Frontal cortex (tissue), 4 donors: Measurements from ENCODE around the gene RIT2. TPM values are rescaled to one million over a fixed set of nuclear protein-coding genes. Genes with fewer than 3 reads are reported as not detected.

ENCODE experiments used
- DNase-seq, 2 donors: peaks; one replicate each; pipeline ENCODE4 v3.0.0; 2012; ENCODE audit warnings: low spot score in 2 of 2
- FAIRE-seq: peaks from 2 replicates; lab custom pipeline; 2012; peaks lifted over from hg19 to GRCh38; lab: Jason Lieb, UNC
- total RNA-seq: library from RNA; depleted of rRNA; stranded (reverse); fragments of >200 nt; gene quantifications from one replicate; pipeline ENCODE4 v1.2.3, GENCODE V29; 2014
- donor health status: control.
- donor health status: control.
- donor health status: control.

The RIT2 gene
- 29.3 TPM for total RNA-seq

DNA sequence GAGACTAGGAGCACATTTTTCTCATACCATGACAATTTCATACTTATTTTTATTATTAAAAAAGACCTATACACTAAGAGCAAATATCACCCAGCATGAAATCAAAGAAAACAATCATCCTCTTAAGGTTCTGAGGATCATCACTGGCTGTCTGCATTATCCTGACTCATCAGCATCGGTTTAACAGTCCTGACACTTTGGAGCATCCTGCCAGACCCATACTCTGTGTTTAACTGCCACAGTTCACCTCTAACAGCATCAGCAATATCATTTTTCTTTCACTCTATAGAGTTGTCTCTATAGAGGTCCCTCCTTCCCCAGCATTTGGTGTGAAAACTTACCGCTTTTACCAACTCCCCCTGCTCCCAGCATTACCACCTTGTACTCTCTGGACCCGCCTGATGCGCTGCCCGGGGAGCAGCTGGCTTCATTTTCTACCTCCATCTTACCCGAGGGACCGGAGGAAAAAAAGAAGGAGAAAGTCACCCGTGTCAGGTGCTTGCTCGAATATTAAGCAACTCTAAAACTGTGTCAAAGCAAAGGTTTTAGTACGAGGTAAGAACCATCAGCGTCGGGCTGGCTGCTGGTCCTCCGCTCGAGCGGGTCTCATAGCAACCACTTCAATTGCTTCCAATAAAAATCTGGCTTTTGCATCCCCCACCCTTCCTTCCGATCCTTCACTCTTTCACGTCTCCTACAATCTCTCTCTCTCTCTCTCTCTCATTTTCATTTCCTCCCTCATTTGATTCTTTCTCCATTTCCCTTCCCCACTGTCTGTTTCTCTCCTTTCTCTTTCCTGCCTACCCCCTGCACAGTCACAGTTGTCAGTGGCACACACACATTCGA, at the start of gene RIT2:
TSS of gene RIT2 (minus strand) at position 610 of the 846 bp plus-strand sequence.
- FAIRE-seq (no peak), DNase-seq (no peak)

DNA sequence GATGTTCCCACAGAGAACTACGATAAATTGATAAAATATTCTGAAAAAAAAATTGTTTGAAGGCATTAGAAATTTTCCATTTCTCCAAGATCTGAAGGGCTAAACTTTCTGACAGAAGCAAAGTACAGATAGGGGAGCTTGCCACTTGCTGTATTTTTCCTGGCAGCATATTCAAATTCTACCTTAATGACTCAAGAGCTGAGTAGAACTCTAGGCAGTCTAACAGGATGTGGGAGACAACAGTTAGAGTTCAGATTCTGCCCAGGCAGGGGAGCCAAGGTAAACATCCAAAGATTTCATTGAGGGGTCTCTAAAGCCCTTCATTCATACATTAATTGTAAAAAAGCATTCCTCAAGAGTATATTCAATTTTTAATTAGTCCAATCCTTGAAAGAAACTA, 46.0 kb upstream of the RIT2 start:
- DNase-seq, result no peak
- FAIRE-seq, result no peak

DNA sequence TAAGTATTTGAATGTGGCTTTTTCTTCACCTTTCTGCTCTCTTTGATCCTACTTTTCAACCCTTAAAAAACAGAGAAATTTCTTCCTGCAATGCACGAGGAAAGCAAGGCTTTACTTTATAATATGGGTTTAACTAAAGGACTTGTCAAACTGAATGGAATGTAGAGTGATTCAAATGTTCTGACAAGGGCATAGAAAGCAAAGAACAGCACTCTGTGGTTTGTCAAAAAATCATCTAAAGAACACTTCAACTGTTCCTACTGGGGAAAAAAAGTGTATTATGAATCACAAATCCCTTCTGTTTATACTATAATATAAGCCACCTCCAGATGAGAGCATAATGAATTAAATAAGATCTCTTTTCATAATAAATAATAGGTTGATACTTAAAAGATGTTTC, 45.0 kb upstream of the RIT2 start:
- DNase-seq, result no peak
- no peak for FAIRE-seq

DNA sequence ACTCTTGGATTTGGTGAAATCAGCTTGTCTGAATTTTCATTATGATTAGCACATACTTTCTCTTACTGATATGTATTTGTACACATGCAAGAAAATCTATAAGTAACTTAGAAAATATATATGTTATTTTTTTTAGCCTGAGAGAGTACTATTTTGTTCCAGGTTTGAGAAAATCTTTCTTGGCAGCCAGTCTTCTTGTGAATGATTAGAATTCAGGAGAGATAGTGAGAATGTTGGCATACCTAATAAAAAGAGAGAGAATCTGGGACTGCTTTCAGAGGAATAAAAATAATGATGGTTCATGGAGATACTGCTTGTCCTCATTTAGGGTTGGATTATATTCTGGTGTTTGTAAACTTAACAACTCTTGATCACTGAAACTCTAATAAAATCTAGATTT, 44.4 kb upstream of the RIT2 start:
- FAIRE-seq (no peak), DNase-seq (no peak)

DNA sequence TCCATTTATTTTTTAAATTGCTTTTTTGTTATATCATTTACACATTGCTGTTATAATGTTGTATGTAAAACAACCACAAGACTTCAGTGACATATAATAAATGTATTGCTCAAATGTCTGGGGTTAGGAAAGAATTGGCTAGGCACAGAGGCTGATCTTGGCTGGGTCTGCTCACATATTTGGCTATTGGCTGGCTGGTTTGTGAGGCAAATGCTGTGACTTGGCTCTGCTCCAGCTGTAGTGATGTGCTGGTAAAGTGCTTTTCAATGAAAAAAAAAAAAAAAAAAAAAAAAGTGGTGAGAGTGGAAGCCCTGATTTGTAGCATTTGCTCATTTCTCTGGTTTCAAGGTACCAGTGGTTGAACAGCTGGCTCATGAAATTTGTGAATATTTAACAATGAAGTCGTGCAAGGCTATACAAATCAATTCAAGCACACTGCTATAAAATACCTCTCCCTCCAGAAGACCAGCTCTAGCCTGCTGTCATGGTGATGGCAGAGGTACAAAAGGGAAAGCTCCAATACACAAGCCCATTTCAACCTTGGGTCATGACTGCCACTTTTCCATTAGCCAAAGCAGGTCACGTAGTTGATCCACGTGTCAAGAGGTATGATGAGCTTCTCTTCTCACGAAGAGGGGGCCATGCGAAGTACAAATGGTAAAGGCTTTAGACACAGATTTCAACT, 43.7 kb upstream of the RIT2 start:
- FAIRE-seq, result no peak
- DNase-seq, result no peak

DNA sequence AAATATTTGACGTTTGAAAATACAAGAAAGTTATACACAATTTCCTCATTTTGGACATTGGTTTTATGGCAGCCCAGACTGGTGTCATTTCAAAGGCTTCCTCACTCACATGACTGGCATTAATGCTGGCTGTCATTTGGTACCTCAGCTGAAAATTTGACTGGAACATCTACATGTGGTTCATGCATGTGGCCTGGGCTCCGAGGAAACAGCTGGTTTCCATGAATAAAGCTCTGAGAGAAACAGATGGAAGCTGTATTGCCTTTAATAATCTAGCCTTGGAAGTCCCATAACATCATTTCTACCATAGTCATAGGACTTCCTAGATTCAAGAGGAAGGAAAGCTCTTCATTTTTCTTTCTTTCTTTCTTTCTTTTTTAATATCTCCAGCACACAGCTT, 42.9 kb upstream of the RIT2 start:
- DNase-seq, result no peak
- FAIRE-seq, result no peak

DNA sequence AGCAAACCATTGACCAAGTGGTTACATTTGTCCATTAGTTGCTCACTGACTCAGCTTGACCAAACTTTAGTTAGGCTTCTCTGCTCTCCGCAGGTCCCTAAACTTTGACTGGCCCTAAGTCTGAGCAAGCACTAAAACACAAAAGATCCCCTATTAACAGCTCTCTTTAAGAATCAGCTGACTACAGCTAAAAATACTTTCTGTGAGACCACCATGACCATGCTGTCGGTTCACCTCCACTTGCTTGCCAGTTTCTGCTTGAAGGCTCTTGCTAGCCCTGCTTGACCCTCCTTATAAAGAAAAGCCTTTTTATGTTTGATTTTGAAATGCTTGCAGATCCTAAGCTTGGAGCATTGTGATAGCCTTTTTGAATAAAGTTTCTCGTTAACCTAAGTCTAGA, 40.4 kb upstream of the RIT2 start:
- no peak for DNase-seq
- no peak for FAIRE-seq

DNA sequence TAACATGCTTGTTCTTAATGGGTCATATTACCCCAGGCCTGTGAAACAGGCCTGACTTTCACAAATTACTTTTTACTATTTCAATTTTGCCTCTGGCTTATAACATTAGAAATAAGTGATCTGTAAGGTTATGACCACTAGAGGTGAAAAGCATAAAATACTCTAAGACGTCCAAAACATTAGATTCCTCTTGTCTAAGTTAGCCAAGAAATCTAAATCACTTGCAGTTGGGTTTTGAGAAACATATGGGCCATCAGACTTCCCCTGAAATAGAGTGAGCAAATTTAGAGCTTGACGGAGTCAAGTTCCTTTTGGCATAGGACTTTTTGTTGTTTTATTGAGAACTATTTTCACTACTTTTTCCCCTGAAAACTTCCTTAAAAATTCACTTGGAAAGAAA, 32.7 kb upstream of the RIT2 start:
- no peak for FAIRE-seq
- DNase-seq, result no peak

DNA sequence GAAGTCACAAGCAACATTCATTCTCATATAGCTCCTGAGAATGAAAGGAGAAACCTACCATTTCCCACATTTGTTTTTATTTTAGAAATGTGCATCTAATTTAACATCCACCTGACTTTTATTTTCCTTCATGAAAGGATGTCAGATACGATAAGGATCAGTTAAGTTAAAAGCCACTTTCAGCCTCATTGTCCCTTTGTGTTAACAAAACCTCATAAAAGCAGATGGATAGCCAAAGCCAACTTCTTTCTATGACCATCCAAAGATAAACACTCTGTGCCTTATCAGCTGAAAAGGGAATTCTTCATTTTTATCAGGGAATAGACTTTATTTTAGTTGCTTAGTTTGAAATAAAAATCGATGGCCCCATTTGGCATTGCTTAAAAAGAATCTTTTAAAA, 25.7 kb upstream of the RIT2 start:
- DNase-seq (no peak), FAIRE-seq (no peak)

DNA sequence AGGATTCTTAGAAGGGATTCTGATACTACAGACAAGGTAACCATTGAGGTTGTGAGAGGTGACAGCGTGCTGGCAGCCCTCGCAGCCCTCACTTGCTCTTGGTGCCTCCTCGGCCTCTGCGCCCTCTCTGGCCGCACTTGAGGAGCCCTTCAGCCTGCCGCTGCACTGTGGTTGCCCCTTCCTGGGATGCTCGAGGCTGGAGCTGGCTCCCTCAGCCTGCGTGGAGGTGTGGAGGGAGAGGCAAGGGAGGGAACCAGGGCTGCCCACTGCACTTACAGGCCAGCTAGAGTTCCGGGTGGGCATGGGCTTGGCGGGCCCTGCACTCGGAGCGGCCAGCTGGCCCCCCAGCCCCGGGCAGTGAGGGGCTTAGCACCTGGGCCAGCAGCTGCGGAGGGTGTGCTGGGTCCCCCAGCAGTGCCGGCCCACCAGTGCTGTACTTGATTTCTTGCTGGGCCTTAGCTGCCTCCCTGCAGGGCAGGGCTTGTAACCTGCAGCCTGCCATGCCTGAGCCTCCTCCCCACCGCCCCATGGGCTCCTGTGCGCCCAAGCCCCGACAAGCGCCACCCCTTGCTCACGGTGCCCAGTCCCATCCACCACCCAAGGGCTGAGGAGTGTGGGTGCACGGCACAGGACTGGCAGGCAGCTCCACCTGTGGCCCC, 23.9 kb upstream of the RIT2 start:
- no peak for FAIRE-seq

DNA sequence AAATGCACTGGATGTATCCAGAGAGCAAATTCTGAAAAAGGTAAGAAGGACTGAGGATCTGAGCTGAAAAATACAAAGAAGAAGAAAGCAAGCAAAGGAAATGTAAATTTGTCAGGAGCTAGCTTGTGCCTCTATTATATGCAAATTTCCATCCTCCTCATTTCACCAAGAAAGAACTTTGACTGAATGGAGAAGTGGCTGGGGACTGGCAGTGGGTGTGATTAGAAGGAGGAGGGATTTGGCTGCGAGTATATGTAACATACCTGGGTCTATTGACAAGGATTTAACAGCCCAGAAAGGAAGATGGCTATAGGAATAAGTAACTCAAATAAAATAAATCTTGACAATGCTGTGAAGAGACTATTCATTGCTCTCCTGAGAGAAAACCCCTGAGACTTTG, 19.4 kb upstream of the RIT2 start:
- no peak for FAIRE-seq

More for the DNA sequence above, 23.9 kb upstream of the RIT2 start:
- DNase-seq, result no peak

DNA sequence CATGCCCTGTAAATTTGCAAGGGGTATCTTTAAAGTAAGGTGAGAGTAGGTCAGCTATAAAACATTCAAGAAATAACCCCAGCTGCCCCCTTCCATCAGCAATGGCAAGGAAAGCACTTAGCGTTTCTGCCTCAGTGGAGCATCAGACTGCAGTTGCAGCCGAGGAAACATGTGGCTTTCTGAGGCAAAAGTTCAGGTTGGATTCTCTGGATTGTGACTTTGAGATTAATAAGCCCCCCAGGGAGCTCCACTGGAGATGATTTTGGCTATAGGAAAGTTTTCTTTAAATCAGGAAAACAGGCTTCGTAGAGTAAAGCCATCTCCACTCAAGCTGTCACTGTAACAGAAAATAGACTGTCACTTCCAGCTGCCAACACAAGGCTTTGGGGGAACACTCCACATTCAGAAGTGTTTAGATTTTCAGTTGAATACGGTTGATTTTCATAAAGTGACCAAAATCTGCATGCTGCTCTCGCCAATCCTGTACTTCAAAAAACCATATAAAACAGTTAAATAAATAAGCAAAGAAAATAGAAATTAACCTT, 15.3 kb upstream of the RIT2 start:
- FAIRE-seq (no peak), DNase-seq (no peak)

More for the DNA sequence above, 19.4 kb upstream of the RIT2 start:
- no peak for DNase-seq

DNA sequence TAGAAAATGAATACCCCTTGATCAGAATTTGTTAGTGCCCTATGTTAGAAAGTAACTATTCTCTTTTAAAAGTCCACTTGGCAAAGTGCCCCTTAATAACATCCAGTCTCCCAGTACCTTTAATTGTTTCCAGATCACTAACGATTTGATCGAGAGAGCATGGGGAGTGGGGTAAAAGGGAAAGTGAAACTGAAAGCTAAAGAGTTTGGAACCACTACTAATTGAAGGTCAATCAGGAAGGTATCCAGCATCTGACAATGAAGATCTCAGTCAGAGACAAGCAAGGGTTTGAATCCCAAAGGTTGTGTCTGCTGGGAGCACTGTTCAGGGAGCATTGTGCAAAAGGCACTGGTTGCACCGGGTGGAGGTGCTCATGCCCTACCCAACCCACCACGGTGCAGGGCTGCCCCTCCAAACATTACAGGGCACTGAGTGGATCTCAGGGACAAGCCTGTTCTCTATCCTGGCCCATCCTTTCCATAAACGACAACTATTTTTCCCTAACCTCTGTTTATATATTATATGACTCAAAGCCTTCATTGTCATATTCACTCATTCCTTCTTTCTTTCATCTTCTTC, 14.6 kb upstream of the RIT2 start:
- no peak for FAIRE-seq
- no peak for DNase-seq

DNA sequence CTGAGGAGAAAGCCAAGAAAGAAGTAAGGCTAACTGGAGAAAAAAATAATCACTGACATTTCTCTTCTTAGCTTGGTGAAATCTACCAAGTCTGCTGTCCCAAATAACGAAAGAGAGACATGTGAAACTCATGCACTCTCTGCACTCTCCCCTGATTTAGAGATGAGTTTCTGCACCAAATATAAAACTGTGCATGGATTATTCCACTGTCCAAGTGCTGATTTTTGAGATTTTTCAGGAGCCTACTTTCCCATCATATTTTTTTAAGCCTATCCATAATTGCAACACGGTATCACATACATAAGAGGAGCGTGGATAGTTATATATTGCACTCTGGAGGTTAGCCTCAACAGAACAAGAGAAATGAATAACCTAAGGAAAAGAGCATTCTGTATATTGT, 10.0 kb upstream of the RIT2 start:
- FAIRE-seq, result no peak
- DNase-seq, result no peak

DNA sequence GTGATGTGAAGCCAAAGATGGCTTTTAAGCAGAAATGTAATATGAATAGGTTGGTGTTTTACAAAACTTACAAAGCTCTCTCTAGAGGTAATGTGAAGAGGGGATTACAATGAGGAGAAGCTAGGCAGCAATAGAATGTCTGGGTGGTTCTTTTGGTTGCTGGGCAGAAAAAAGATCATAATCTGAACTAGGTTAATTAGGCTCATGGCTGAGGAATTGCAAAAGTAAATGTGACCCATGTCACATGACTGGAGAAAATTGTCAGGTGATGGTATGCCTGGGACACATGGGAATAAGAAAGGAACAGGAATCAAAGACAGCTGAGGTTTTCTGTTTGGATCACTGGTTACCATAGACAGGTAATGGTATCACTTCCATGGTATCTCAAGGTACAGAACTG, 7.5 kb upstream of the RIT2 start:
- DNase-seq, result no peak
- FAIRE-seq, result no peak

DNA sequence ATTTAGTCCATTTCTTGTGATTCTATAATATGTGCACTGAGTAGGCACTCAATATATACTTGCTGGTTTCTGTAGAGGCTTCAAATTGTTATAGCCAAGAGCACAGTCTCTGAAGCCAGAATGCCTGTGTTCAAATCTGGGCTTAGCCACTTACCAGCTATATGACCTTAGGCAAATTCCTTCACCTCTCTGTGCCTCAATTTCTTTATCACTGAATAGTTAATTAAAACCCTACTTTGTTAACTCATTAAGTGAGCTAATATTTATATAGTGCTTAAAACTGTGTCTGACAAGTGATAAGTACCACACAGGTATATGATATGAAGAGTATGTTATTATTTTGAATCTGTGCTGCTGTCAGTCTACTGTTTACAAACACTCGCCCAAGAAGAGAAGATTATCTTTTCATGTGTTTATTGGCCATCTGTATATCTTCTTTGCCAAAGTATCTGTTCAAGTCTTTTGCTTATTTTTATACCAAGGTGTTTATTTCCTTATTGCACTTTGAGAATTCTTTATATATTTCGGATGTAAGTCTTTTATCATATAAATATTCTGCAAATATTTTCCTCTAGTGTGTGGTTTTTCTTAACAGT, 1.3 kb upstream of the RIT2 start:
- DNase-seq (no peak), FAIRE-seq (no peak)

DNA sequence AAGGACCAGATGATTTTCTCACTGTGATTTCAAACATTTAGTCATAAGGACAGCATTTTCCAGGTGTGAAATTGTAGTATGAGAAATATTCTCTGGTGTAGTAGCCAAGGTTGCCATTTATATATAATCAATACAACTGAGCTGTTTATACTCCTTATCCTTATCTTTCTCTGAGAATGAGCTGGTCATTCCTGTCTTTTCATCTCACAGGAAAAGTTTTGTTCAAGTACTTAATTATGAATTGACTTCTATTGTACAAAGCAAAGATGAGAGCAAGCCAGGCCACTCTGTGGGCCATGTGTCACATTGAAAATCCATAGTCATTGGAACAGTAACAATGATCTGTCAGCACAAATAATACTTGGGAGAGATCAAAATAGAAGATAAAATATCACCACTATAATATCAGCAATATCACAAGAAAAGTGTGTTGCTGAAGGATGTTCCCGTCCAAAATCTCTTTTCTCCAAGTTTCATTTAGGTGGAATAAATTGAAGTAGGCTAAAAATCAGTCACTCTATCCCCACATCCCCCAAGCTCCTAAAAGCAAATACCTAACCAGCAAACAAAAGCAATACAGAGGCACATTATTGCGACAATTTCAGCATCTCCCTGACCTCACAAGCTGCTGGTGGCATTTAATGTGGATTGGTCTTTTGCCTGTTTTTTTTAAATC, 2.1 kb downstream of the RIT2 start:
- FAIRE-seq, result no peak
- DNase-seq, result no peak

DNA sequence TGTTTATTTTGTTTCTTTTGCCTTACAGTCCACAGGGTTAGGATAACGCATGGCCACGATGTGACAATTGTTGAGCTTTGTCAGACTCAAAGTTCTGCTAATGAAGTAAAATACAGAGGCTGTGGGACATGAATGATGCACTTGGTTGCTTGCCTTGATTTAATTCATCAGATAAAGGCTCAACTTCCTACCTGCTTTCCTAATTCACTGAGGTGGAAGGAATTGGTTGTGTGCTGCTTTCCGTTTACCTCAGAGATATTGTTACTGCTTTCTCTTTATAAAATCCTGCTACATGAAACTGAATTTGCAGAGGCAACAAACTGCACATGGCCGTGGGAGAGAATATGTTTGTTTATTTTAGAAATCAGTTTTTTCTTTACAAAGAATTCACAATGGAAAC, 6.6 kb downstream of the RIT2 start:
- DNase-seq (no peak), FAIRE-seq (no peak)

DNA sequence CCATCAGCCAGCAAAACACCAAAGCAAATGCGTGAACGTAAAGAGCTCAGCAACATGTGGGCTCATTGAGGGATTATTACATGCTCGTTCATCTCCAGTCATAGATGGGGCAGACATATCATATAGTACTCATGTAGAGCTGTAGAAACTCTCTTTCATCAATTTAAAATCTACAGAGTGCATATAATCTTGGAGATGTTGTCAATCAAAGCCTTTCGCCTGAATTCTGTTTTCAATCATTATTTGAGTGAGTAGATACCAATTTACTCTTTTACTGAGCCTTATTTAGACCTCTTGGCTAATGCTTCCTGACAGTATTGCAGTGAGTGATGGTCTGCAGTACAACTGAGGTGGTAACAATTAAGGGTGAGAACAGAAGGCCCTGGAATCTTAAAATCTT, 7.0 kb downstream of the RIT2 start:
- DNase-seq (no peak), FAIRE-seq (no peak)

DNA sequence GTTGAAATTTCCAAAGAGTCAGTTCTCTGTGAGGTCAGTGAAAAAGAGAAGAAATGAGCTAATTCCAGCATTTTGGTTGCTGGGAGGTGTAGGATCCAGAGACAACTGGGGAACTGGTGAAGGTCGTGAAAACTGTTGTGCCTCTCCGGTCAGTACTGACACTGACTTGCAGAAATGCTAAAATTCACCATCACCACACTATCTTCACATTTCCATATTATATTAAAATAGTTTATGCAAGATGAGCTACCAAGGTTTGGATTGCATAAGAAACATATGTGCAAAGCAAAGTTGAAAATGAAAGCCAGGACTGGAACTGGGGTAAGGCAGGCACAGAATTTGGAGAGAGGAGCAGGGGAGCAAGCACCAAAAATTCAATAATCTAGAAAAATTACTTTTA, 21.8 kb downstream of the RIT2 start:
- DNase-seq (no peak), FAIRE-seq (no peak)
